KOPT-K1 (cell line): ENCODE data around the gene IL3.

Source experiments
- H3K27ac ChIP-seq: fragments of 200-600 bp; sonication (generic); 2 replicates; pipeline ENCODE4 v1.5.1; 2016; ENCODE audit warnings: antibody characterized with exemption, mild to moderate bottlenecking, low read depth, low read length; ENCODE audit not compliant: poor library complexity, severe bottlenecking
- H3K36me3 ChIP-seq: fragments of 200-600 bp; sonication (generic); 2 replicates; pipeline ENCODE4 v1.5.1; 2017; ENCODE audit warnings: antibody characterized with exemption, mild to moderate bottlenecking, low read length, moderate library complexity; ENCODE audit not compliant: insufficient read depth
- H3K9me3 ChIP-seq: fragments of 200-600 bp; sonication (generic); 2 replicates; pipeline ENCODE4 v1.5.1; 2017; ENCODE audit warnings: antibody characterized with exemption, low read length, mild to moderate bottlenecking; ENCODE audit not compliant: insufficient read depth, poor library complexity, severe bottlenecking

The IL3 gene

DNA sequence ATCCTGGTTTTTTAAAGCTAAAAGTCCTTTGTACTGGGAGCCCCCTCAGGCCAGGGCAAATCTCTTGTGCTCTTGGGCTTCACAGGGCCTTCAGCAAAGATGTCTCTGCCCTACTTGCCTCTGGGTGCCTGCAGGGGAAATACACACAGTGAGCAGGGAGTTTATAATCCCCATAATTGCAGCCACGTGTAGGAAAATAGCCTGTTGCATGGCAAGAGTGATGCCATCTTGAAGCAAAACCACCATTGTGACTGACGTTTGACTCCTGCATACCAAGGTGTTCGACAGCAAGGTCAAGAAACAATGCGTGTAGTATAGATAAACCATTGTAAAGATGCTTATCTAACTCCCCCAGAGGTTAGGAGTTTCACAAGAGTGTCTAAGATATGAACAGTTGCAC is 11.4 kb upstream of the IL3 start:
- H3K27ac ChIP-seq = no peak overlapping the region
- H3K36me3 ChIP-seq = no peaks in the 10 kb centered on the region
- H3K9me3 ChIP-seq = no peaks in the 10 kb centered on the region

- H3K27ac ChIP-seq = no peak overlapping the region
- H3K36me3 ChIP-seq = no peaks in the 10 kb centered on the region
- H3K9me3 ChIP-seq = no peaks in the 10 kb centered on the region
Observed at GRCh38 chr5:132049559-132049958, 10.9 kb upstream of the IL3 start.

- H3K9me3 ChIP-seq = no peaks in the 10 kb centered on the region
- H3K36me3 ChIP-seq = no peaks in the 10 kb centered on the region
- no peak overlapping the region for H3K27ac ChIP-seq
Observed at GRCh38 chr5:132050136-132050535, 10.3 kb upstream of the IL3 start.

DNA sequence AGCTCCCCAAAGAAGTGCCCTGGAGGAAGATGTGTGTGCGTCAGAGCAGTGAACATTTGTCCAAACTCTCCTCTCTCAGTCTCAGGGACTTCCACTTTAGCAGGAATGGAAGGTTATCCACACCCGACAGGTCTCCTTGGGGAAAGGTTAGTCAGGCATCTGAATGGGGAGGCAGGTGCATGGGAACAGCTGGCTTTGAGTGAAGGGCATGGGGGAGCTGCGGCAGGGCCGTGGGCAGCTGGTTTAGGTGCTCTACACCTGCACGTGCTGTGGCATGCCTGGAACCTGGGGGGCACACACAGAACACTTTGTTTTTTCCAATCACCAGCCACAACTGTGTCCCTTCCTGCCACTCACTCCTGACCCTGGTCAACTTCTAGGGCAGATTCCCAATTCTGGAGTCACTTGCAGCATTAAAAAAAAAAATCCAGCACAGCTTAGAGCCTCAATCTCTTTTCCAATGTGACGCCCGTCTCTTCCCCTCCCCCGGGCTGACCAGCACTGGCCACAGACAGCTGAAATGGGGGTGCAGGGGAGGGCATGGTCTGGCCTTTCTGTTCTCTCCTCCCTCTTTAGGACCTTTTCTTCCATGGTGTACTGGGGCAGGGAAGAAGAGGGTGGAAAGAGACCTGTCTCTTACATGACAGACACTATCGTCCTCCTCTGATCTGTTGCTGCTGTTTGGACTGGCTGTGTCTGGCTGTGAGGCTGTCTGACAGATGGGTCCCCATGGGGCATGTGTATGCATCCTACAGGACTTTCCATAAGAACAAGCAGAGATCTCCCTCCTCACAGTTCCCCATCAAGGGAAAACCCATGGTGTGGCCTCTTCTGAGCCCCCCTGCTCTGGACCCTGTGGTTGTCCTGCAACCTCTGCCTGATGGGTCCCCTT is 9.5 kb upstream of the IL3 start:
- no peaks in the 10 kb centered on the region for H3K9me3 ChIP-seq
- no peaks in the 10 kb centered on the region for H3K36me3 ChIP-seq
- no peak overlapping the region for H3K27ac ChIP-seq

DNA sequence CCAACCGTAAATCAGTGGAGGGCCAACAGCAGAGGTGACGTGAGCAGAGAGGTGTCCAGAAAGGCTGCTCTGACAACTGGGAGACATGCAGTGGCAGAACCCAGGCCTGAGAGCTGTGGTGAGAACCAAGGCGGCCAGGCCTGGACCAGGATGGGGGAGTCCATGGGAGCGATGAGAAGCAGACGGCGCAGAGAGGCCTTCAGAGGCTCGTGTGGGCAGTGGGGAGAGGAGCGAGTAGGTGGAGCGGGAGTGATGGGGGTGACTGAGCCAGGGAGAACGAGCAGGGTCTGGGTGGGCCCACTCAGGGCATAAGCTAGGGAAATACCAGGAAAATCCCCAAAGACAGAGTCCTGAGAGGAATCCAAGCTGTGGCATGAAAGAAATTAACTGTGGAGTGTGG is 7.9 kb upstream of the IL3 start:
- H3K27ac ChIP-seq = no peak overlapping the region
- no peaks in the 10 kb centered on the region for H3K36me3 ChIP-seq
- H3K9me3 ChIP-seq = no peaks in the 10 kb centered on the region

DNA sequence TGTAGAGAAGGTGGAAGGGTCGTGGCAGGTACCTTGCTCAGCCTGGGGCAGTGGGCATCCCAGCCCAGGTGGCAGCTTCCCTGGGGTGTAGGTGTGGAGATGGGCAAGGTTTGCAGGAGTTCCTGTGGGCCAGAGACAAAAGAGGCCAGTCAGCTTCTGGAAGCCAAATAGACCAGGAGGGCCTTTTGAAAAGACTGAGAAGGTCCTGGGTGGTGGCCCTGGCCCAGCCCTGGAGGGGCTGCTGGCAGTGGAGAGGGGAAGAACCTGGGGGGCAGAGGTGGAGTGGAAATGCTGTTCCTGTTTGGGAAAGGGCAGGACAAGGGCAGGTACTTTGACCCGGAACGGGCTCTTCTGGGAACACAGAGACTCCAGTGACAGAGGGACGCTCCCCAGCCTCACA is 7.0 kb upstream of the IL3 start:
- no peaks in the 10 kb centered on the region for H3K36me3 ChIP-seq
- no peak overlapping the region for H3K27ac ChIP-seq
- H3K9me3 ChIP-seq = no peaks in the 10 kb centered on the region

GRCh38 chr5:132054031-132054696 is 6.3 kb upstream of the IL3 start:
- Histone ChIP-seq H3K9me3 (no peaks in the 10 kb centered on the region), H3K27ac (no peak overlapping the region), H3K36me3 (no peaks in the 10 kb centered on the region)

DNA sequence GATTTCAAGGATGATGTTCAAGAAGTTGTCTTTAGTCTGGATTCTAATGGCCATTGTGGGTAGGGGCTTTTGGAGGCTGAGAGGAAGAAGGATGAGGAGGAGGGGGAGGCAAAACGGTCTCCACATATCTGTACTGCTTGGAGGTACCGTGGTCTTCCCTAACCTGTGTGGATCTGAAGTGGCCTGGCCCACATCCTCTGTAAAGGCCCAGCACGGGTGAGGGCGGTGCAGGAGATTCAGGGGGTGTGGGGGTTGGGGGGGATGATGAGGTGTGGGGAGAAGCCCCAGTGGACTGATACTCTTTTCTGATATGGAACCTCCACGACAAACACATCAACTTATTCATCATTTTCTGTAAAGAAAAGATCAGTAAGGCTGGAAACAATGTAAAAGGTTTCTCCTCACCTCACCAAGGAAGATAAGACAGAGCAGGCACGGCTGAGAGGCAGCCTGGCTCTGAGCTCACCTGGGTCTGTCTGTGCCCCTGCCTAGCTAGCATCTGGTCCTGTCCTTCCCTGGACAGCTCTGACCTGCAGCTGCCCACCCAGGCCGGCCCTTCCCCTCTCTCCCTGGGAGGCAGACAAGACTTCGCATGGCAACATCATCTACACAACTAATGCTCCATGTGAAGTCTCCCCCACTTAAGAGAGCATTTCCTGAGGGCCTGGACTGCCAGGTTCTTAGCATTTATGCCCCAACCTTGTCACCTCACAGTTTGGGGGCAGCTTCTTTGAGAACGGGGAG is 5.6 kb upstream of the IL3 start:
- Histone ChIP-seq H3K9me3 (no peaks in the 10 kb centered on the region), H3K27ac (no peak overlapping the region), H3K36me3 (no peaks in the 10 kb centered on the region)

DNA sequence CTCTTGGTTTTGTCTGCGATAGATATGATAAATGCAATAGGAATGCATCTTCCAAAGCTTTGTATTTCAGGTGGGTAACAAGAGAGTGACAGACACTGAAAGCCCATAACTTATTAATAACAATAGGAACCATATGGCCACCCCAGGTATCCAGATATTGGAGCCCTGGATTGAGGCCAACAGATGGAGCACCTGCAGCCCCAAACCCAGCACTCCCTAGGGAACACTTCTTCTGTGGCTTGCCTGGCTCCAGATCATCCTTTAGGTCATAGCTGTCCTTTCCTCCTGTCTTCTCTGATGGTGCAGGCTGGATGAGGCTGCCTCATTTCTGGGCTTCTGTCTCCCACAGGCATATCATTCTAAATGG is 5.0 kb upstream of the IL3 start:
- Histone ChIP-seq H3K27ac (no peak overlapping the region), H3K9me3 (no peaks in the 10 kb centered on the region), H3K36me3 (no peaks in the 10 kb centered on the region)

- H3K27ac ChIP-seq = peak overlapping the region; percentile 19
- H3K36me3 ChIP-seq = no peaks in the 10 kb centered on the region
- no peaks in the 10 kb centered on the region for H3K9me3 ChIP-seq
Observed at GRCh38 chr5:132055808-132056609, 4.4 kb upstream of the IL3 start.

DNA sequence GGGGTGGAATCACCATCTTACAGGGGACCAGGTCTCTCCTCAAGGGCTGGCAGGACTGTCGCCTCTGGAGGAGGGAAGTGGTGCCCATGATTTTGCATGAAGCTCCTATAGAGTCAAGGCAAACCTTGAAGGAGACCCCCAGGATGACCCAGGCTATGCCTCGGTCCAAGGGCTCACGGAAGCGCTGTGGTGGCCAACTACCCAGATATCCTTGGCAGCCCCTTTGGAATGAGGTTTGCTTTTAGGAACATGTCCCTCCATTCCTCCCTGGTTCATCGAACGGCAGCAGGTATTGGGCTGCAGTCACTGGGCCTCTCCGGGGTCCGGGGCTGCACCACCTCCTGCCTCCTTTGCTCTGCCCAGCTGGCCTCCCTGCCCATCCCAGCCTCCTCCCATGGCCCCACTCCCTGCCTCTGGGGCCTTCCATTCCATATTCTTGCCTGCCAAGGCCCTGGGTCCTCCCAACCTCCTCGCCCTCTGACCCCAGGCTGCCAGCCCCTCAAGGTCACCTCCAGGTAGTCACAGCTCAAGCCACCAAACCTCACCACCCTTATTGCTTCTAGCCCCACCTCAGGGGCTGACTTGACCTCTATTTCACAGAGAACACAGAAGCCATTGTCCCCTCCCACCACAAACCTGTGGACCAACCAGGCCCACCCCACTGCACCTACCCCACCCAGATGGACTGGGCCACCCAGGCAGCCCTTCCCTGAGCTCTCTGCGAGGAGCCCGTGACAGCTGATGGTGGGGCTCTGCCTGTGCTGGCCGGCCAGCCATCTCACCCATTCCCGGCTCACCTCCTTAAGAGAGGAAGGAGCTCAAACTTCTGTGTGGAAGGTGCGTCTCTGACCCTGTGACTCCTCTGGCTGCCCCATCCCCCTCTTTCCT is 3.6 kb upstream of the IL3 start:
- Histone ChIP-seq H3K36me3 (no peaks in the 10 kb centered on the region), H3K9me3 (no peaks in the 10 kb centered on the region), H3K27ac (peak overlapping the region; percentile 4)

DNA sequence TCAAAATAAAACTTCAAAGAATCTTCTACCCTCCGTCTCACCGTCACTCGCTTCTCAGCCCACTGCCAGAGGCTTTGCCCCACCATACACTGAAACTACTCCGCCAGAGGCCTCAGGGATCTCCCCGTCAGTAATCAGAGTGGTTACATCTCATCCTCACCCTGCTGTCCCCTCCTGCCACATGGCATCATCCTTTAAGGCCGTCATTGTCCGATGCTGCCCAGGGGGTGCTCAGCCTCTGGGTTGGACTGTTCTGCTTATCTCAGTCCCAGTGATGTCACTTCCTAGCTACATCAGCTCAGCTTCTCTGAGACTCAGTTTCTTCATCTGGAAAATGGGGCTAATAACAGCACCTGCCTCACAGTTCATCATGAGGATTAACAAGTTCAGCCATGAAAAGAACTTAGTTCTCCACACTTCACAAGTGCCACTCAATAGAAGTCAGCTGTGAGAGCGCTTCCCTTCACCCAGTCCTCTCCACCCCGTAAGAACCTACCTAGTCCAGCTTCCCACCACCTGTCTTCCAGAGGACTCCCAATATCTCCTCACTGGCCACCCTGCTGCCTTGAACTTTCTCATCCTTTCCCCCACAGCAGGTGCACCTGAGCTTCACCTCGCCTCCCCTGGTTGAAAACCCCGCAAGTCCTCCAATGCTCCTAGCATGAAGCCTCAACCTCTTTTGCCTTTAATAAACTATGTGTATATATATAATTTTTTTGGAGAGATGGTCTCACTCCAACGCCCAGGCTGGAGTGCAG is 2.8 kb upstream of the IL3 start:
- Histone ChIP-seq H3K9me3 (no peaks in the 10 kb centered on the region), H3K36me3 (no peaks in the 10 kb centered on the region), H3K27ac (no peak overlapping the region)

- H3K27ac ChIP-seq = no peak overlapping the region
Observed at GRCh38 chr5:132058646-132059042, 1.8 kb upstream of the IL3 start.

More at GRCh38 chr5:132058646-132059042, 1.8 kb upstream of the IL3 start:
- Histone ChIP-seq H3K9me3 (no peaks in the 10 kb centered on the region), H3K36me3 (no peaks in the 10 kb centered on the region)
